Gastroesophageal sphincter (tissue), 3 donors: Measurements from ENCODE around the gene SPIN1.

Experiments
- CTCF ChIP-seq, 4 experiments: fragments of 200-600 bp in 2 of 4; fragments of 450-650 bp in 2 of 4; sonication (generic) in 1 of 4; IDR thresholded peaks; one replicate each; pipeline ENCODE4 v1.5.1; 2017 to 2019; ENCODE audit warnings: antibody characterized with exemption in 4 of 4, mild to moderate bottlenecking in 2 of 4, moderate library complexity in 2 of 4
- EP300 ChIP-seq: sonication (generic); formaldehyde crosslinking; IDR thresholded peaks from one replicate; pipeline ENCODE4 v1.6.1; 2017; ENCODE audit warnings: antibody characterized with exemption, mild to moderate bottlenecking
- POLR2A ChIP-seq, 2 donors: fragments of 450-650 bp; IDR thresholded peaks; one replicate each; pipeline ENCODE4 v1.6.1; 2017; ENCODE audit warnings: antibody characterized with exemption in 2 of 2, mild to moderate bottlenecking in 2 of 2, moderate library complexity in 1 of 2
- POLR2AphosphoS5 ChIP-seq: sonication (generic); formaldehyde crosslinking; IDR thresholded peaks from one replicate; pipeline ENCODE4 v1.6.1; 2017; ENCODE audit warnings: antibody characterized with exemption

GRCh38 chr9:88399966-88400365, 11.7 kb downstream of the SPIN1 start:
- TF ChIP-seq CTCF (IDR thresholded peaks at IDR 0.05) (no peak), EP300 (no peak), POLR2A (IDR thresholded peaks at IDR 0.05) (no peak), POLR2AphosphoS5 (no peak)
